HepG2 (cell line): ENCODE results near the gene GIPC1. TPM values are rescaled to one million over a fixed set of nuclear protein-coding genes. Genes with fewer than 3 reads are reported as not detected.

Source experiments
- ATAC-seq: fragments of 200-7000 bp; cut with Tn5 transposase; 3 replicates; pipeline ENCODE4 v1.9.1; 2020; ENCODE audit warnings: mild to moderate bottlenecking, moderate library complexity
- BruUV-seq: library from RNA; stranded (reverse); fragments of 400-500 nt; replicated peaks from 2 replicates; lab custom pipeline; 2021; lab: Mats Ljungman, UMichigan
- CTCF ChIA-PET: fragments of 300-600 bp; formaldehyde crosslinking; extraction: SDS; loops from one replicate; lab custom pipeline; 2021; ENCODE audit warnings: low total read pairs, inconsistent platforms, low intra/inter-chr PET ratio; lab: Yijun Ruan, JAX
- POLR2A ChIA-PET: fragments of 350-600 bp; sonication (Branson Sonifier 250); formaldehyde crosslinking; loops from one replicate; lab custom pipeline; 2020; ENCODE audit warnings: antibody characterized with exemption, inconsistent platforms; lab: Yijun Ruan, JAX
- DNase-seq: peaks from one replicate; pipeline ENCODE4 v3.0.0-alpha.2; 2015; ENCODE audit warnings: low spot score
- FAIRE-seq: peaks from 3 replicates; lab custom pipeline; 2011; peaks lifted over from hg19 to GRCh38; lab: Jason Lieb, UNC
- H2AFZ ChIP-seq: one replicate; pipeline ENCODE4 v1.6.1; 2011; ENCODE audit warnings: low read length, inconsistent platforms
- H3K27ac ChIP-seq: fragments of 300-600 bp; 3 replicates; pipeline ENCODE4 v1.8.0; 2011; ENCODE audit warnings: mixed run types, mild to moderate bottlenecking, mixed read lengths, low read length, inconsistent platforms; ENCODE audit not compliant: insufficient read depth; ENCODE audit errors: extremely low read length
- H3K27me3 ChIP-seq, 2 experiments: fragments of 200-600 bp in 1 of 2; 2 replicates in 1 of 2; 3 replicates in 1 of 2; pipeline versions ENCODE4 v1.6.0 to v1.8.0; 2011; ENCODE audit warnings: low read length in 2 of 2, mild to moderate bottlenecking in 2 of 2, moderate library complexity in 2 of 2, inconsistent platforms in 1 of 2; ENCODE audit not compliant: insufficient read depth in 2 of 2, control insufficient read depth in 1 of 2
- H3K36me3 ChIP-seq, 2 experiments: fragments of 200-600 bp in 1 of 2; replicated peaks in 1 of 2; 2 replicates in 1 of 2; 3 replicates in 1 of 2; pipeline versions ENCODE4 v1.5.1 to v1.8.0; 2011; ENCODE audit warnings: low read length in 2 of 2, inconsistent platforms in 1 of 2; ENCODE audit not compliant: insufficient read depth in 2 of 2, control insufficient read depth in 1 of 2
- H3K4me1 ChIP-seq: 2 replicates; pipeline ENCODE4 v1.5.1; 2012; ENCODE audit warnings: low read length, inconsistent platforms; ENCODE audit not compliant: insufficient read depth
- H3K4me2 ChIP-seq: 2 replicates; pipeline ENCODE4 v1.6.0; 2011; ENCODE audit warnings: low read depth, low read length, inconsistent platforms
- H3K4me3 ChIP-seq, 3 experiments: fragments of 200-600 bp in 1 of 3; sonication (generic), shearing (Covaris generic) in 1 of 3; replicated peaks in 1 of 3; 2 replicates each; pipeline ENCODE4 v1.5.1; 2011 to 2016; ENCODE audit warnings: low read length in 3 of 3, inconsistent platforms in 2 of 3, low read depth in 2 of 3, mild to moderate bottlenecking in 2 of 3, control low read depth in 1 of 3, mixed read lengths in 1 of 3; ENCODE audit not compliant: insufficient read depth in 1 of 3
- H3K79me2 ChIP-seq: one replicate; pipeline ENCODE4 v1.6.1; 2011; ENCODE audit warnings: low read length, inconsistent platforms; ENCODE audit not compliant: insufficient read depth
- H3K9ac ChIP-seq: 2 replicates; pipeline ENCODE4 v1.6.0; 2011; ENCODE audit warnings: mild to moderate bottlenecking, low read depth, low read length, inconsistent platforms; ENCODE audit not compliant: insufficient read depth
- H3K9me3 ChIP-seq: 2 replicates; pipeline ENCODE4 v1.5.1; 2012; ENCODE audit warnings: mild to moderate bottlenecking, low read length
- H4K20me1 ChIP-seq: 2 replicates; pipeline ENCODE4 v1.6.0; 2011; ENCODE audit warnings: inconsistent platforms, mild to moderate bottlenecking, low read length, moderate library complexity; ENCODE audit not compliant: insufficient read depth
- ATAD3A ChIP-seq: sonication (generic); formaldehyde crosslinking; IDR thresholded peaks from 2 replicates; pipeline ENCODE4 v1.4.0; 2020; ENCODE audit warnings: missing genetic modification reagents
- IRF2 ChIP-seq: IDR thresholded peaks from 2 replicates; pipeline ENCODE4 v1.6.1; 2018; ENCODE audit warnings: missing genetic modification reagents, missing compliant biosample characterization
- KLF11 ChIP-seq: IDR thresholded peaks from 2 replicates; pipeline ENCODE4 v1.6.1; 2016; ENCODE audit warnings: missing compliant biosample characterization
- MTF1 ChIP-seq: sonication (generic); formaldehyde crosslinking; IDR thresholded peaks from 2 replicates; pipeline ENCODE4 v1.5.0; 2020; ENCODE audit warnings: missing genetic modification reagents
- PBX2 ChIP-seq: IDR thresholded peaks from 2 replicates; pipeline ENCODE4 v1.6.1; 2016; ENCODE audit warnings: control low read depth
- PCBP2 ChIP-seq: fragments of 200-400 bp; formaldehyde crosslinking; optimal IDR thresholded peaks from 2 replicates; pipeline ENCODE3; 2018; ENCODE audit warnings: low read length, low read depth; ENCODE audit not compliant: poor library complexity, severe bottlenecking
- POLR2G ChIP-seq: fragments of 200-400 bp; formaldehyde crosslinking; IDR thresholded peaks from 2 replicates; pipeline ENCODE4 v1.6.1; 2018; ENCODE audit warnings: mild to moderate bottlenecking, low read depth, low read length, moderate library complexity
- RFX3 ChIP-seq: IDR thresholded peaks from 2 replicates; pipeline ENCODE4 v1.6.1; 2016; ENCODE audit warnings: missing biosample characterization, missing genetic modification reagents
- ZNF276 ChIP-seq: sonication (generic); formaldehyde crosslinking; IDR thresholded peaks from 2 replicates; pipeline ENCODE4 v1.4.0; 2020; ENCODE audit warnings: mild to moderate bottlenecking, low read depth, missing genetic modification reagents
- ZNF530 ChIP-seq: sonication (generic); formaldehyde crosslinking; IDR thresholded peaks from 2 replicates; pipeline ENCODE4 v1.5.0; 2020; ENCODE audit warnings: low read depth, mild to moderate bottlenecking, missing genetic modification reagents
- ZNF543 ChIP-seq: sonication (generic); formaldehyde crosslinking; IDR thresholded peaks from 2 replicates; pipeline ENCODE4 v1.4.0; 2020; ENCODE audit warnings: mild to moderate bottlenecking, missing genetic modification reagents
- ZNF598 ChIP-seq: sonication (generic); formaldehyde crosslinking; IDR thresholded peaks from 2 replicates; pipeline ENCODE4 v1.5.1; 2020; ENCODE audit warnings: mild to moderate bottlenecking, missing genetic modification reagents, borderline replicate concordance
- ZNF75D ChIP-seq: sonication (generic); formaldehyde crosslinking; IDR thresholded peaks from 2 replicates; pipeline ENCODE4 v1.8.1; 2023; ENCODE audit warnings: missing genetic modification reagents, mild to moderate bottlenecking, borderline replicate concordance
- ZNF772 ChIP-seq: sonication (generic); formaldehyde crosslinking; IDR thresholded peaks from 2 replicates; pipeline ENCODE4 v1.5.0; 2020; ENCODE audit warnings: mild to moderate bottlenecking, missing genetic modification reagents
- ZNF782 ChIP-seq: sonication (generic); formaldehyde crosslinking; IDR thresholded peaks from 2 replicates; pipeline ENCODE4 v1.4.0; 2020; ENCODE audit warnings: missing genetic modification reagents, mild to moderate bottlenecking, borderline replicate concordance
- ZNF790 ChIP-seq: sonication (generic); formaldehyde crosslinking; IDR thresholded peaks from 2 replicates; pipeline ENCODE4 v1.8.0; 2022; ENCODE audit warnings: missing genetic modification reagents, mild to moderate bottlenecking, borderline replicate concordance
- ZSCAN5A ChIP-seq: sonication (generic); formaldehyde crosslinking; IDR thresholded peaks from 2 replicates; pipeline ENCODE4 v1.8.0; 2022; ENCODE audit warnings: mild to moderate bottlenecking, missing genetic modification reagents, borderline replicate concordance
- WGBS: methylation state at CpG from one replicate; pipeline ENCODE4 v1.1.6; 2017; ENCODE audit warnings: low lambda C conversion rate; 5-methylcytosine and 5-hydroxymethylcytosine counted together
- in situ Hi-C: cut with HindIII; loops from 2 replicates; pipeline ENCODE4 v1.10.0; 2017; ENCODE audit warnings: low pct_unique_long_range_greater_than_20kb; ENCODE audit not compliant: extremely low pct_ligation_motif_present
- intact Hi-C: fragments of 100-400 bp; cut with micrococcal nuclease; formaldehyde crosslinking; loops from one replicate; pipeline ENCODE4 v1.10.0; 2022; ENCODE audit not compliant: unreplicated experiment
- polyA plus RNA-seq, 8 experiments: library from polyadenylated mRNA; depleted of rRNA in 3 of 8; stranded (reverse) in 7 of 8; unstranded in 1 of 8; fragments of >200 nt; fragmentation: Illumina TruSeq in 4 of 8; extraction: Trizol in 4 of 8; gene quantifications; 2 replicates each; pipeline versions ENCODE4 v1.2.1 to v1.2.3, GENCODE V29; 2011 to 2016; ENCODE audit warnings: low read depth in 4 of 8, missing spikeins in 1 of 8, mixed read lengths in 1 of 8; ENCODE audit not compliant: insufficient read depth in 1 of 8
- total RNA-seq, 5 experiments: library from RNA; depleted of rRNA; stranded (reverse); fragments of >200 nt; fragmentation: Illumina TruSeq; extraction: Trizol; gene quantifications; 2 replicates each; pipeline ENCODE4 v1.2.3, GENCODE V29; 2016; ENCODE audit warnings: low read depth in 1 of 5

The GIPC1 gene
- total and polyA plus RNA-seq, 2 of the 13 experiments (the other 11 are each of a cell fraction or from before 2014, with no cell fraction given), result 27.1 to 48.1 TPM

- TF ChIP-seq ZSCAN5A (CRISPR knock-in tag) (no peak), PCBP2 (no peak)
Observed at GRCh38 chr19:14528419-14529253, 32.7 kb upstream of the GIPC1 start (continued).

- ChIA-PET CTCF (no interaction called here), POLR2A (interaction anchor here (0.6 to 1.8 kb wide), 2 partner anchors 13 to 16 kb away, joined by 3 to 5 read pairs; no protein-coding TSS in a partner anchor)
- Histone ChIP-seq H3K9me3 (no peaks in the 10 kb centered on the region), H3K27ac (no peak overlapping the region), H3K79me2 (peaks cover 17% of the 10 kb centered on the region), H4K20me1 (no peaks in the 10 kb centered on the region), H2AFZ (no peak overlapping the region), H3K4me3 (no peak overlapping the region), H3K36me3 (no peaks in the 10 kb centered on the region), H3K4me2 (no peak overlapping the region), H3K27me3 (no peaks in the 10 kb centered on the region; a peak in 1 of 5 replicates), H3K4me1 (peaks cover 33% of the 10 kb centered on the region), H3K9ac (no peak overlapping the region)
- no peak for DNase-seq
- in situ Hi-C loops, result no loop called here
- TF ChIP-seq ZNF530 (CRISPR knock-in tag) (no peak), ZNF75D (CRISPR knock-in tag) (no peak), ZNF276 (no peak), MTF1 (CRISPR knock-in tag) (no peak), ZNF790 (CRISPR knock-in tag) (no peak), ZNF782 (CRISPR knock-in tag) (no peak), ZNF543 (CRISPR knock-in tag) (no peak), ZNF598 (CRISPR knock-in tag) (no peak), ZNF772 (CRISPR knock-in tag) (no peak), ATAD3A (CRISPR knock-in tag) (no peak), IRF2 (no peak), RFX3 (CRISPR knock-in tag) (no peak), POLR2G (no peak), KLF11 (CRISPR knock-in tag) (no peak), PBX2 (CRISPR knock-in tag) (no peak)
- WGBS, result 70% methylated on average over 4 of the region's 4 CpGs
- BruUV-seq, result no TSS peak
- intact Hi-C loops, result no loop called here
- FAIRE-seq, result no peak
- no peak for ATAC-seq
Observed at GRCh38 chr19:14526423-14526822, 30.5 kb upstream of the GIPC1 start.
